GM18508 (cell line): Measurements from ENCODE around the gene CAMK1D.
"Not testable (repeated sequence)": the region's sequence is repeated elsewhere in the genome, so short reads cannot be mapped to it uniquely, and the experiment has no call there.

Experiments
- ATAC-seq: cut with Tn5 transposase; IDR thresholded peaks from one replicate; pipeline ENCODE4 v1.9.1; 2021; ENCODE audit warnings: moderate number of reproducible peaks; ENCODE audit not compliant: insufficient read depth, unreplicated experiment

Gene CAMK1D

GRCh38 chr10:12484941-12485805 lies 135.8 kb downstream of the CAMK1D start:
- ATAC-seq: no peak

- ATAC-seq: no peak
These were observed 138.0 kb downstream of the CAMK1D start for GRCh38 chr10:12487366-12487765.

DNA sequence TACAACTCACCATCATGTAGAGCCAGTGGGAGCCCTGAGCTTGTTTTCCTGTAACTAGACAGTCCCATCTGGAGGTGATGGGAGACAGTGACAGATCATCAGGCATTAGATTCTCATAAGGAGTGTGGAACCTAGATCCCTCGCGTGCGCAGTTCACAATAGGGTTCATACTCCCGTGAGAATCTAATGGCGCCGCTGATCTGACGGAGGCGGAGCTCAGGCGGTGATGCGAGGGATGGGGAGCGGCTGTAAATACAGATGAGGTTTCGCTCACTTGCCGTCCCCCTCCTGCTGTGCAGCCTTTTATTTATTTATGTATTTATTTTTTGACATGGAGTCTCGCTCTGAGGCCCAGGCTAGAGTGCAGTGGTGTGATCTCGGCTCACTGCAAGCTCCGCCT lies 139.3 kb downstream of the CAMK1D start:
- no peak for ATAC-seq

- ATAC-seq: no peak
These were observed 140.0 kb downstream of the CAMK1D start for GRCh38 chr10:12489357-12489756.

GRCh38 chr10:12489806-12490205 lies 140.5 kb downstream of the CAMK1D start:
- ATAC-seq: no peak

DNA sequence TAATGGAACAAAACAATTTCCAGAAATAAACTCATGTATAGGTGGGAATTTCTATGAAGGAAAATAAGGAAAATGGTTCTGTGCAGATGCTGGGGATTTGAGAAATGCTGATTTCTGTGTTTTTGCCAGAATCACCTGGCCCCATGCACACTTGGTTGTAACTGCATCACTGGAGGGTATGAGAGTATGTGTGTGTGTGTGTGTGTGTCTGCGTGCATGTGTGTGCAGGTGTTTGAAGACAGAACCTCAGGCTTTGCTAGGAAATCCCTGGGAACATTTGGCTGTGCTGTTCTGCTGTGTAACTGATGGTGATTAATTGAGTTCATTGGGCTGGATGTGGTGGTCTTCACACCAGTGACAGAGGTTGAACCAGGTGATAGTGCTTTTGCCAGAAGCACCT lies 141.6 kb downstream of the CAMK1D start:
- no peak for ATAC-seq

DNA sequence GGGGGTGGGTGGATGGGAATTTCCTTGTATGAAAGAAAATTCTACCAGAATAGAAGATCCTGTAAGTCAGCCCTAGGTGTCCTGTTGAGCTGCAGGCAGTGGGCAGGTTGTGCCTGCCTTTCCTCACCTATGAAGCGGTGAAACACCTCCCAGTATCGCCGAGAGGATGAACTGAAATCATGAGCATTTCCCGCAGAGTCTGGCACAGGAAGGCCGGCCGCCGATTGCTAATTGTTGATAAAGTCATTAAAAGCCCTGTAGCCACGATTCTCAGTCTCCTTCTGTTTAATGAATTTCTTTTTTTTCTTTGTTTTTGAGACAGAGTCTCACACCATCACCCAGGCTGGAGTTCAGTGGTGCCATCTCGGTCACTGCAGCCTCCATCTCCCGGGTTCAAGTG lies 142.1 kb downstream of the CAMK1D start:
- no peak for ATAC-seq

GRCh38 chr10:12492016-12492415 lies 142.7 kb downstream of the CAMK1D start:
- no peak for ATAC-seq

GRCh38 chr10:12497046-12497445 lies 147.7 kb downstream of the CAMK1D start:
- ATAC-seq: not testable (repeated sequence)

- ATAC-seq: no peak
These were observed 150.0 kb downstream of the CAMK1D start for GRCh38 chr10:12499076-12499986.

GRCh38 chr10:12500381-12501303 lies 151.3 kb downstream of the CAMK1D start:
- no peak for ATAC-seq

DNA sequence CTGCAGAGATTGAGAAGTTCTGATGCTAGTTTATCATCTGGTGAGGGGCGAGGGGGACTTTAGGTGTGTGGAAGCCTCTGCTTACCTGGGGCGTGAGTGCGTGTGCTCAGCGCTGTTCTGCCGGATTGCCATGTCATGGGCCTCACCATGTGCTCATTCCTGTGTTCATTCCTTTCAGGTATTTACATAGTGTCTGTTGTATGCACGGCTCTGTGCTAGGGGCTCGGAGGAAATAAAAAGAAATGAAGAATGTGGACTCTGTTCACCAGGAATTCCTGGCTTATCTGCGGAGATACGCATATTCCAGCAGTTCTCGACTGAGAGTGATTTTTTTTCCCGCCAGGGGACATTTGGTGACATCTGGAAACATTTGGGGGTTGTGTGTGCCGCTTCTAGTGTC lies 152.0 kb downstream of the CAMK1D start:
- ATAC-seq: no peak

DNA sequence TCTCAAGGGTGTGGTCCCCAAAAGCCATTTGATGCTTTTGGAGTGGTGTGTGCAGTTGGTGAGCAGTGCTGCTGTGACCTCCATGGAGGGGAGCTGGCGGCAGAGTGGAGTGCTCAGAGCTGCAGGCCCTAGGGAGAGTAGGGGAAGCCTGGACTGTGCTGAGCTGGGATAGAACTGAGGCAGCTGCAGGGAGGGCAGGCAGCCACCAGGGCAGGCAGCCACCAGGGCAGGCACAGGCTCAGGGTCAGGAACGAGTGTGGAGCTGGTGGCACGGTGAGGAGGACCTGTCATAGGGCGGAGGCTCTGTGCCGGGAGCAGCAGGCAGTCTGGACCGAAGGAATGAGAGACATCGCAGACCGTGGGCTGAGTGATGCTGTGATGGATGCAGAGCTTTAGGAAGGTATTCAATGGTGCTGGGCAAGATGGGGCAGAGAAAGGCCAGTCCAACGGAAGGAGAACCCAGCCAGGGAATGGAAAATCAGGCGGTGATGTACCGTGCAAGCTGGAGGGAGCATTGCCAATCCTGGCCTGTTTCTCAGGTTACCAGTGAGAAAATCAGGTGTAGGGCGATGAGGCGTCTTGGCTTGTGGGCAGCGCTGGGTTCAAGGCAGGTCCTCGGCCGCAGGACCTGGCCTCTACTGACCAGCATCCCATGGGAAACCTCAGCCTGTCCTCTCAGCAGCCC lies 152.6 kb downstream of the CAMK1D start:
- no peak for ATAC-seq

DNA sequence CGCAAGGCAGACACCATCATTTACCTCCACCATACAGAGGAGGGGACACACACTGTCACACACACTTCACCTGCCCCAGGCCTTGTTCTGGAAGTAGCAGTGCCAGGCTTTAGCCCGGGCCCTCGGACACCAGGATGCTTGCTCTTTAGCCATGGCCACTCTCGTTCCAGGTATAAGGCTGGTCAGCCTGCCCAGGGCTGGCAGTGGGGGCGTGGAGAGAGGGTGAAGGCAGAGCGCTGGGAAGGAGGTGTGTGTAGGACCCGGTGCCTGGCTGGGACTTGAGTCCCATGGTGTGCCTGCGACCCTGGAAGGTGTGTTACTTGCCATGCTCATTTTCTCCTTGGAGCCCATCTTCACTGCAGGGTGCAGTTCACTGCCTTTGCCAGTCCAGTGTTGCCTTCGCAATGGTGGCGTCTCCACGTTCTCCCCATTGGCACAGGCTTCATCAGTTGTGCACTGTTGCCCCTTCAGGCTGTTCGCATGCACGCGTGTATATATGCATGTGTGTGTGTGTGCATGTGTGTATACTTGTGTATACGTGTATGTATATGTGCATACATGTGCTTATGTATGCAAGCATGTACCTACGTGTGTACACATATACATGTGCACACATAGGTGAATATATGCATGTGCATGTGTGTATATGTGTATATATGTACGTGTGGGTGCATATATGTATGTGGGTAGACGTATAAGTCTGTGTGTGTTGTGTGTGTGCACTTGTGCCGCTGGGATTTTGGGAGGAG lies 153.4 kb downstream of the CAMK1D start:
- ATAC-seq: no peak

- ATAC-seq: no peak
These were observed 154.0 kb downstream of the CAMK1D start for GRCh38 chr10:12503311-12503710.

DNA sequence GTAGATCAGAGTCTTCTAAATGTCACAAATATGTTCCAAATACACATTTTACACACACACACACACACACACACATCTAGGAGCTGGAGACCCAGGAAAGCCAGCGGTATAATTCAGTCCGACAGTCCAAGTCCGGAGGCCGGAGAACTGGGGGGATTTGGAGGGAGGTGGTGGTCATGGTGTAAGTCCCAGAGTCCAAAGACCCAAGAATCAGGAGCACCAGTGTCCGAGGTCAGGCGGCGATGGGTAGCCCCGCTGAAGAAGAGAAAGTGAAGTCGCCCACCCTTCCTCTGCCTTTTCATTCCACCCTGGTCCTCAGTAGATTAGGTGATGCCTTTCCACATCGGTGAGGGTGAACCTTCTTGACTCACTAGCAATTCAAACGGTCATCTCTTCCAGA lies 154.8 kb downstream of the CAMK1D start:
- no peak for ATAC-seq

DNA sequence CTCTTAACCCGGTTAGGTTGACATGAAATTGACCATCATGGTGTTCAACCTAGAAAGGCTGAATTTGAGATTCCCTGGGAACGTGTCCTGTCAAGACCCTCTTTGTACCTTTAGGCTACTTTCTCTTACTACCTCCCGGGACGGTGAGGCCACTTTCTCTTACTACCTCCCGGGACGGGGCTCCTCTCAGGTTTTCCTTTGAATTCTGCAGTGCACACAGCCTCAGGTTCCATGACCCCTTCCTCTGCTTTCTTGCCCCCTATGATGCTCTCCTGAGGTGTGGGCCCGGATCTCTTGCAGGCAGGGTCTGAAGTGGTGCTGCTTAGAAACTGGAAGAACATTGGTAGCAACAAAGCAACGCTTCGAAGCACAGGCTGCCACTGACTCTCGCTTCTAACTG lies 155.3 kb downstream of the CAMK1D start:
- no peak for ATAC-seq

DNA sequence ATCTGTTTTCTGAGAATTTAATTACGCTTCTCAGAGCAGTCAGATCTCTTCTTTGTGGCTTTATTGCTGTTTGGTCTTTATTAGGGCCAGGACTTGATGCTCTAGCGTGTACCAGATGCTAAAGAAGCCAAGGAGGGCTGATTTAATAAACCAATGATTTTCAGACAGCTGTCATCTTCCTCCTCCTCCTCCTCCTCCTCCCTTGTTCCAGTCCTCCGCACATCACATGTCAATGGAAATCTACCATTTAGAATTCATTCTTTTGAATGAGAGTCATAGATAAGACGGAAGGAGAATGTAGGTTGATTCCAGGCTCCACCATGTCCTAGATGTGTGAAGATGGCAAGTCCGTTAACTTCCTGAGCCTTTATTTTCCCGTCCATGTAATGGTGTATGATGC lies 156.3 kb downstream of the CAMK1D start:
- ATAC-seq: no peak
